GM21390 (cell line): ENCODE measurements around the gene PRIMA1.

Source experiments
- ATAC-seq: cut with Tn5 transposase; IDR thresholded peaks from one replicate; pipeline ENCODE4 v1.9.1; 2021; ENCODE audit not compliant: unreplicated experiment

PRIMA1 gene

GRCh38 chr14:93686268-93686667 lies 102.0 kb downstream of the PRIMA1 start:
- ATAC-seq = no peak

GRCh38 chr14:93685121-93685895 lies 103.0 kb downstream of the PRIMA1 start:
- no peak for ATAC-seq

GRCh38 chr14:93683226-93683625 lies 105.1 kb downstream of the PRIMA1 start:
- no peak for ATAC-seq

GRCh38 chr14:93682459-93682858 lies 105.8 kb downstream of the PRIMA1 start:
- no peak for ATAC-seq

- no peak for ATAC-seq
Observed at GRCh38 chr14:93676416-93676958, 111.8 kb downstream of the PRIMA1 start.

- ATAC-seq = no peak
Observed at GRCh38 chr14:93675651-93676050, 112.6 kb downstream of the PRIMA1 start.

- no peak for ATAC-seq
Observed at GRCh38 chr14:93674343-93674742, 113.9 kb downstream of the PRIMA1 start.

GRCh38 chr14:93669632-93670031 lies 118.7 kb downstream of the PRIMA1 start:
- no peak for ATAC-seq
